Liver (tissue), 3 donors: ENCODE data around the gene SBK2.

Experiments used
- HNF4G ChIP-seq: IDR thresholded peaks from 2 replicates; pipeline ENCODE4 v1.6.1; 2016; ENCODE audit warnings: antibody characterized with exemption
- TAF1 ChIP-seq: conservative IDR thresholded peaks from 2 replicates; pipeline ENCODE4 v1.6.1; 2016; ENCODE audit warnings: antibody characterized with exemption, mild to moderate bottlenecking
- TF ChIP-seq, protein P1 (sequence below): fragments of 150-350 bp; IDR thresholded peaks from 2 replicates; pipeline ENCODE4 v1.5.1; 2017; ENCODE audit warnings: improper control_type of control experiment, low read depth, low read length; ENCODE audit not compliant: missing input control
- donor health status: healthy.
- donor health status: healthy.

DNA sequence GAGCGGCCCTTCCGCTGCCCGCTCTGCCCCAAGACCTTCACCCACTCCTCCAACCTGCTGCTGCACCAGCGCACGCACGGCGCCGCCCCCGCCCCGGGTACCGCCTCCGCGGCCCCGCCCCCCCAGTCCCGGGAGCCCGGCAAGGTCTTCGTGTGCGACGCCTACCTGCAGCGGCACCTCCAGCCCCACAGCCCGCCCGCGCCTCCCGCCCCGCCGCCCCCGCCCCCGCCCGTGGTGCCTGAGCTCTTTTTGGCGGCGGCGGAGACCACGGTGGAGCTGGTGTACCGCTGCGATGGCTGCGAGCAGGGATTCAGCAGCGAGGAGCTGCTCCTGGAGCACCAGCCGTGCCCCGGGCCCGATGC, 55.2 kb downstream of the SBK2 start:
- TF ChIP-seq HNF4G (no peak), TAF1 (no peak)
- TF ChIP-seq, protein P1, sequence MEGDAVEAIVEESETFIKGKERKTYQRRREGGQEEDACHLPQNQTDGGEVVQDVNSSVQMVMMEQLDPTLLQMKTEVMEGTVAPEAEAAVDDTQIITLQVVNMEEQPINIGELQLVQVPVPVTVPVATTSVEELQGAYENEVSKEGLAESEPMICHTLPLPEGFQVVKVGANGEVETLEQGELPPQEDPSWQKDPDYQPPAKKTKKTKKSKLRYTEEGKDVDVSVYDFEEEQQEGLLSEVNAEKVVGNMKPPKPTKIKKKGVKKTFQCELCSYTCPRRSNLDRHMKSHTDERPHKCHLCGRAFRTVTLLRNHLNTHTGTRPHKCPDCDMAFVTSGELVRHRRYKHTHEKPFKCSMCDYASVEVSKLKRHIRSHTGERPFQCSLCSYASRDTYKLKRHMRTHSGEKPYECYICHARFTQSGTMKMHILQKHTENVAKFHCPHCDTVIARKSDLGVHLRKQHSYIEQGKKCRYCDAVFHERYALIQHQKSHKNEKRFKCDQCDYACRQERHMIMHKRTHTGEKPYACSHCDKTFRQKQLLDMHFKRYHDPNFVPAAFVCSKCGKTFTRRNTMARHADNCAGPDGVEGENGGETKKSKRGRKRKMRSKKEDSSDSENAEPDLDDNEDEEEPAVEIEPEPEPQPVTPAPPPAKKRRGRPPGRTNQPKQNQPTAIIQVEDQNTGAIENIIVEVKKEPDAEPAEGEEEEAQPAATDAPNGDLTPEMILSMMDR, result no peak
